Thymus (tissue), 11 donors: Measurements from ENCODE around the gene ENO3. TPM values are rescaled to one million over a fixed set of nuclear protein-coding genes. Genes with fewer than 3 reads are reported as not detected.
"Not testable (repeated sequence)": the region's sequence is repeated elsewhere in the genome, so short reads cannot be mapped to it uniquely, and the experiment has no call there.

Experiments
- DNase-seq, 9 donors: peaks; one replicate each; pipeline ENCODE4 v3.0.0-alpha.2; 2013; ENCODE audit warnings: low spot score in 9 of 9, low read depth in 6 of 9, missing footprints in 1 of 9
- H3K27ac ChIP-seq, 2 donors: one replicate each; pipeline ENCODE4 v1.5.1; 2013; ENCODE audit warnings: control low read depth in 1 of 2, low read depth in 1 of 2, low read length in 1 of 2, mild to moderate bottlenecking in 1 of 2, moderate library complexity in 1 of 2
- H3K27me3 ChIP-seq, 2 donors: one replicate each; pipeline ENCODE4 v1.5.1; 2013; ENCODE audit warnings: low read length in 1 of 2; ENCODE audit not compliant: control insufficient read depth in 2 of 2, insufficient read depth in 1 of 2
- H3K36me3 ChIP-seq, 2 donors: one replicate each; pipeline ENCODE4 v1.5.1; 2013; ENCODE audit warnings: low read length in 1 of 2, mild to moderate bottlenecking in 1 of 2, moderate library complexity in 1 of 2; ENCODE audit not compliant: control insufficient read depth in 2 of 2, insufficient read depth in 2 of 2
- H3K4me1 ChIP-seq, 2 donors: one replicate each; pipeline ENCODE4 v1.5.1; 2013; ENCODE audit warnings: low read length in 2 of 2; ENCODE audit not compliant: control insufficient read depth in 2 of 2, insufficient read depth in 2 of 2
- H3K4me3 ChIP-seq, 2 donors: one replicate each; pipeline ENCODE4 v1.5.1; 2013; ENCODE audit warnings: low read length in 2 of 2, control low read depth in 1 of 2, mild to moderate bottlenecking in 1 of 2
- H3K9me3 ChIP-seq, 2 donors: one replicate each; pipeline ENCODE4 v1.5.1; 2013; ENCODE audit warnings: low read length in 1 of 2, mild to moderate bottlenecking in 1 of 2; ENCODE audit not compliant: control insufficient read depth in 2 of 2, insufficient read depth in 1 of 2
- WGBS: extraction: QIAGEN DNeasy Blood & Tissue Kit; methylation state at CpG from one replicate; pipeline ENCODE4 v1.1.7; 2013; 5-methylcytosine and 5-hydroxymethylcytosine counted together
- polyA plus RNA-seq: library from polyadenylated mRNA; stranded (reverse); fragments of 200-250 nt; gene quantifications from one replicate; pipeline ENCODE4 v1.2.3, GENCODE V29; 2013
- total RNA-seq: library from RNA; stranded (reverse); fragments of 120-200 nt; gene quantifications from one replicate; pipeline ENCODE4 v1.2.4, GENCODE V29; 2013
- donor health status: healthy.

Gene ENO3
- total and polyA plus RNA-seq, 2 donors = 12.4 to 25.7 TPM

- no peaks in the 10 kb centered on the region for H3K27me3 ChIP-seq
- H3K36me3 ChIP-seq = no peaks in the 10 kb centered on the region
- 97% methylated on average over 1 of the region's 1 CpG for WGBS
- H3K27ac ChIP-seq = no peak overlapping the region
- H3K4me1 ChIP-seq = peaks cover 0 to 8% of the 10 kb centered on the region in 2 donors
- no peak overlapping the region for H3K4me3 ChIP-seq
- H3K9me3 ChIP-seq = no peaks in the 10 kb centered on the region
- DNase-seq = no peak
Observed at GRCh38 chr17:4913994-4914393, 36.9 kb upstream of the ENO3 start.

GRCh38 chr17:4914551-4914950, 36.4 kb upstream of the ENO3 start:
- H3K36me3 ChIP-seq, H3K27ac ChIP-seq, H3K4me3 ChIP-seq, H3K4me1 ChIP-seq, H3K9me3 ChIP-seq, H3K27me3 ChIP-seq, DNase-seq: not testable (repeated sequence)
- WGBS = 95% methylated on average over 4 of the region's 4 CpGs

GRCh38 chr17:4919511-4920047, 31.3 kb upstream of the ENO3 start:
- Histone ChIP-seq H3K27ac (no peak overlapping the region), H3K4me1 (no peaks in the 10 kb centered on the region), H3K36me3 (no peaks in the 10 kb centered on the region), H3K27me3 (no peaks in the 10 kb centered on the region), H3K9me3 (no peaks in the 10 kb centered on the region), H3K4me3 (no peak overlapping the region)
- no peak for DNase-seq
- WGBS = 94% methylated on average over 8 of the region's 8 CpGs

- DNase-seq = no peak
- H3K36me3 ChIP-seq = no peaks in the 10 kb centered on the region
- H3K4me1 ChIP-seq = no peaks in the 10 kb centered on the region
- H3K4me3 ChIP-seq = no peak overlapping the region
- H3K27me3 ChIP-seq = no peaks in the 10 kb centered on the region
- H3K27ac ChIP-seq = no peak overlapping the region
- no peaks in the 10 kb centered on the region for H3K9me3 ChIP-seq
- WGBS = 96% methylated on average over 10 of the region's 10 CpGs
Observed at GRCh38 chr17:4920351-4921048, 30.4 kb upstream of the ENO3 start.

- WGBS = 96% methylated on average over 4 of the region's 4 CpGs
- no peak for DNase-seq
- Histone ChIP-seq H3K36me3 (no peaks in the 10 kb centered on the region), H3K27me3 (no peaks in the 10 kb centered on the region), H3K4me1 (no peaks in the 10 kb centered on the region), H3K27ac (no peak overlapping the region), H3K4me3 (no peak overlapping the region), H3K9me3 (no peaks in the 10 kb centered on the region)
Observed at GRCh38 chr17:4921320-4921719, 29.6 kb upstream of the ENO3 start.

GRCh38 chr17:4926577-4927335, 24.2 kb upstream of the ENO3 start:
- H3K36me3 ChIP-seq, H3K4me1 ChIP-seq, H3K4me3 ChIP-seq, H3K9me3 ChIP-seq, H3K27me3 ChIP-seq, H3K27ac ChIP-seq, DNase-seq: not testable (repeated sequence)
- 96% methylated on average over 24 of the region's 24 CpGs for WGBS

GRCh38 chr17:4928881-4929280, 22.0 kb upstream of the ENO3 start:
- Histone ChIP-seq H3K4me3 (no peak overlapping the region), H3K4me1 (no peaks in the 10 kb centered on the region), H3K36me3 (no peaks in the 10 kb centered on the region), H3K27ac (no peak overlapping the region), H3K27me3 (peaks cover 0 to under 1% of the 10 kb centered on the region in 2 donors), H3K9me3 (no peaks in the 10 kb centered on the region)
- WGBS = 98% methylated on average over 18 of the region's 18 CpGs
- DNase-seq = no peak

- Histone ChIP-seq H3K36me3 (peaks cover 11 to 13% of the 10 kb centered on the region in 2 donors), H3K4me1 (peaks cover 3 to 5% of the 10 kb centered on the region in 2 donors), H3K27ac (no peak within 1 kb of the TSS), H3K4me3 (no peak within 1 kb of the TSS), H3K27me3 (peaks cover 0 to 8% of the 10 kb centered on the region in 2 donors), H3K9me3 (no peaks in the 10 kb centered on the region)
- no peak for DNase-seq
- WGBS = 71% methylated on average over 14 of the region's 14 CpGs
Observed at GRCh38 chr17:4931963-4932362, 19.0 kb upstream of the ENO3 start, which contains the start of gene GP1BA. TSS of gene GP1BA (plus strand) at chr17:4932277. CDS start at chr17:4932605, 328 bp downstream.

GRCh38 chr17:4932756-4933155, 18.2 kb upstream of the ENO3 start:
- H3K27ac ChIP-seq = no peak overlapping the region
- 93% methylated on average over 12 of the region's 12 CpGs for WGBS
- peaks cover 0 to 8% of the 10 kb centered on the region in 2 donors for H3K27me3 ChIP-seq
- no peak for DNase-seq
- peaks cover 18 to 21% of the 10 kb centered on the region in 2 donors for H3K36me3 ChIP-seq
- H3K4me1 ChIP-seq = peaks cover 3 to 5% of the 10 kb centered on the region in 2 donors
- H3K9me3 ChIP-seq = no peaks in the 10 kb centered on the region
- no peak overlapping the region for H3K4me3 ChIP-seq
